Endometrial microvascular endothelial cells (primary cell): ENCODE results near the gene COL4A2. TPM values are rescaled to one million over a fixed set of nuclear protein-coding genes. Genes with fewer than 3 reads are reported as not detected.
"Not testable (repeated sequence)": the region's sequence is repeated elsewhere in the genome, so short reads cannot be mapped to it uniquely, and the experiment has no call there.

ENCODE experiments used
- in situ Hi-C: cut with HindIII; loops from 2 replicates; pipeline ENCODE4 v1.10.0; 2017; ENCODE audit warnings: low sequenced_read_pairs, low pct_unique_long_range_greater_than_20kb; ENCODE audit errors: inconsistent ontology term
- total RNA-seq: library from RNA; depleted of rRNA; stranded (reverse); fragments of >200 nt; gene quantifications from one replicate; pipeline ENCODE4 v1.2.3, GENCODE V29; 2015; ENCODE audit errors: inconsistent ontology term

COL4A2 gene
- total RNA-seq, 1 donor from 2014 or later: 444 TPM

GRCh38 chr13:110483386-110483968 is 176.4 kb downstream of the COL4A2 start:
- in situ Hi-C loops: no loop called here

GRCh38 chr13:110484290-110485048 is 177.4 kb downstream of the COL4A2 start:
- in situ Hi-C loops: no loop called here

GRCh38 chr13:110485604-110486003 is 178.5 kb downstream of the COL4A2 start:
- in situ Hi-C loops: no loop called here

GRCh38 chr13:110486061-110486715 is 179.1 kb downstream of the COL4A2 start:
- in situ Hi-C loops: no loop called here

- in situ Hi-C loops: not testable (repeated sequence)
These were observed 179.8 kb downstream of the COL4A2 start for GRCh38 chr13:110486880-110487279.

- in situ Hi-C loops: no loop called here
These were observed 183.1 kb downstream of the COL4A2 start for GRCh38 chr13:110490009-110490770.

GRCh38 chr13:110491869-110492678 is 185.0 kb downstream of the COL4A2 start:
- in situ Hi-C loops: no loop called here

GRCh38 chr13:110492679-110493593 is 185.9 kb downstream of the COL4A2 start:
- in situ Hi-C loops: no loop called here

- in situ Hi-C loops: no loop called here
These were observed 186.5 kb downstream of the COL4A2 start for GRCh38 chr13:110493613-110494012.

- in situ Hi-C loops: no loop called here
These were observed 188.3 kb downstream of the COL4A2 start for GRCh38 chr13:110495376-110495775.

- in situ Hi-C loops: no loop called here
These were observed 188.8 kb downstream of the COL4A2 start for GRCh38 chr13:110495881-110496280.

- in situ Hi-C loops: no loop called here
These were observed 189.2 kb downstream of the COL4A2 start for GRCh38 chr13:110496281-110496680.

GRCh38 chr13:110497003-110497402 is 189.9 kb downstream of the COL4A2 start:
- in situ Hi-C loops: no loop called here

GRCh38 chr13:110497896-110498295 is 190.8 kb downstream of the COL4A2 start:
- in situ Hi-C loops: not testable (repeated sequence)

- in situ Hi-C loops: no loop called here
These were observed 191.2 kb downstream of the COL4A2 start for GRCh38 chr13:110498327-110498726.

- in situ Hi-C loops: no loop called here
These were observed 191.7 kb downstream of the COL4A2 start for GRCh38 chr13:110498765-110499164.

GRCh38 chr13:110499621-110500281 is 192.7 kb downstream of the COL4A2 start:
- in situ Hi-C loops: no loop called here
